Stimulated activated CD8-positive, alpha-beta memory T cell treated with anti-CD3 and anti-CD28 coated beads, Interleukin-15, amount 100 ng/mL, for 4 hours (primary cell): ENCODE data around the gene DNAJC11.
"Not testable (repeated sequence)": the region's sequence is repeated elsewhere in the genome, so short reads cannot be mapped to it uniquely, and the experiment has no call there.

ENCODE experiments used
- DNase-seq, 2 donors: peaks; one replicate each; pipeline ENCODE4 v3.0.0-alpha.2; 2020; ENCODE audit warnings: low read depth in 2 of 2

DNAJC11 gene

DNA sequence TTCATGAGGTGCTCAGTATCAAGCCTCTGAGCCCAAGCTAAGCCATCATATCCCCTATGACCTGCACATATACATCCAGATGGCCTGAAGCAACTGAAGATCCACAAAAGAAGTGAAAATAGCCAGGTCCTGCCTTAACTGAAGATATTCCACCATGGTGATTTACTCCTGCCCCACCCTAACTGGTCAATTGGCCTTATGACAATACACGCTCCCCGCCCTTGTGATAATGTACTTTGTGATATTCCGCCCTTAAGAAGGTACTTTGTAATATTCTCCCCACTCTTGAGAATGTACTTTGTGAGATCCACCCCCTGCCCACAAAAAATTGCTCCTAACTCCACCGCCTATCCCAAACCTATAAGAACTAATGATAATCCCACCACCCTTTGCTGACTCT, 1.7 kb downstream of the DNAJC11 start:
- not testable (repeated sequence) for DNase-seq

GRCh38 chr1:6695868-6696267, 5.7 kb downstream of the DNAJC11 start:
- no peak for DNase-seq

DNA sequence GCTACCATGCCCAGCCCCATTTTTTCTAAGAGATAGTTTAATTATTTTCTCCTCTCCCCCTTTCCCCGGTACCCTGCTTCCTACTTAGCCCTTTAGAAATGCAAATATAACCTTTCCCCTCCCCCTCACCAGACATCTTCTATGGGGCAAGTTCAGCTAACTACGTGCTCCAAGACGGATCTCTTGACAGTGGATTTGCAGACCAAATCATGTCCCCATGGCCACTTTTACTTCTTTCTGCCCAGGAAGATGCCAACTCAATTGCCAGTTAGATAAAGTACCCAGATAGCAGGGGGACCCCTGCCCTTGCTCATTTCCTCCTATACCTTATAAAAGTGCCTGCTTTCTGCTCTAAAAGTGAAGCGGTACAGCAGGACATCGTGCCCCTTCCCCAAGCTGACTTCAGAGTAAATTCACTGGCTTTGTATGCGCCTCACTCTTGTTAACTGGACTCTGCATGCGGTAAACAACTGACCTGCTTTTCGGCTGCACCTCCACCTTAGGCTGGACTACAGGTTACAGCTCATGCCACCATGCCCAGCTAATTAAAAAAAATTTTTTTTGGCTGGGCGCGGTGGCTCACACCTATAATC, 7.4 kb downstream of the DNAJC11 start:
- DNase-seq: no peak

- DNase-seq: no peak
Measured at GRCh38 chr1:6692956-6693355, 8.7 kb downstream of the DNAJC11 start.

- DNase-seq: no peak
Measured at GRCh38 chr1:6691507-6691906, 10.1 kb downstream of the DNAJC11 start.

DNA sequence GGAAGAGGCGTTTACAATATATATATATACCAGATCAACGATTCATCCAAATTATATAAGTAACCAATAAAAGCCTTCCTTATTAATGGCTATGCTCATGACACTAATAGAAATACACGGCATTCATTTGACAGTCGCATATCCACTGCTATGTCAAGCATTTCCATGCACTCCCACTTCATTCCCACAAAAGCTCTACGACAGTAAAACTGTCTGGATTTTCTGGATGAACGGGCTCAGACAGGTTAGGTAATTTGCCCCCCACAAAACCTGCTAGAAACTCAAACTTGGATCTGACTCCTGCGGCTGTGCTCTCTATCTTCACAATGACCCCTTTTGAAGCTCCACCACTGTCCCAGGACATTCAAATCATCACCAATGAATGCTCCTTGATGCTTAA, 11.4 kb downstream of the DNAJC11 start:
- DNase-seq: no peak

DNA sequence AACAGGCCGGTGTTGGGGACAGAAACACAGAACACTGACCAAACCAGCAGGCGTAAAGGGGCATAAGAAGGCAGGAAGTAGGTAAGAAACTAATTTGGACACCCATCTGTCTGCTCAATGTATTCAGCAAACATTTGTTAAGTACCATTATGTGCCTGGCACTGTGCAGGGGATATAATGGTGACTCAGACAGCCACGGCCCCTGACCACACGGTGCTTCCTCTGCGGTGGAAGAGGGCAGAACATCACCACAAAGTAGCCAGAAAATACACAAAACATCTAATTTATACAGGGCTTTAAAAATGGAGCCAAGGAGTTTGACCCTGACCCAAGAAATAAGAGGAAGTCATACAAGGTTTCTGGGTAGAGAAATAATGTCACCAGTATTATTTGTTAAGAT, 12.9 kb downstream of the DNAJC11 start:
- no peak for DNase-seq

DNA sequence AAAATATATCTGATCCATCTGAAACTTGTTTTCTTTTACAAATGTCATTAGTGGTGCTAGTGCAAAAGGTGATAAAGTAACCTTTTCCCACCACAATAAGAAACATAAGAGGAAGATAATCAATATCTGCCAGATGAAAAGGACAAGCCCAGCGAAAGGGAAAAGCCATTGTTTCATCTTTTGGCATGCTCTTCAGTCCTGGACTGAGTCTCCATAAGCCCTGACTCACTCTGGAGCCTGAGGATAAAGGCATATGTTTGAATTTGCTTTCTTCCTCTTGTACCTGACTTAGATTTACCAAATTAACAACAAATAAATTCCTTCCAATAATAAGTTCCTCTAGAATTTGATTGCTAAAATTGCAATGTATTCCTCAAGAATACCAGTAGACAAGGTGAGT, 13.6 kb downstream of the DNAJC11 start:
- DNase-seq: no peak

GRCh38 chr1:6686294-6686693, 15.3 kb downstream of the DNAJC11 start:
- no peak for DNase-seq

GRCh38 chr1:6685381-6685780, 16.2 kb downstream of the DNAJC11 start:
- no peak for DNase-seq

DNA sequence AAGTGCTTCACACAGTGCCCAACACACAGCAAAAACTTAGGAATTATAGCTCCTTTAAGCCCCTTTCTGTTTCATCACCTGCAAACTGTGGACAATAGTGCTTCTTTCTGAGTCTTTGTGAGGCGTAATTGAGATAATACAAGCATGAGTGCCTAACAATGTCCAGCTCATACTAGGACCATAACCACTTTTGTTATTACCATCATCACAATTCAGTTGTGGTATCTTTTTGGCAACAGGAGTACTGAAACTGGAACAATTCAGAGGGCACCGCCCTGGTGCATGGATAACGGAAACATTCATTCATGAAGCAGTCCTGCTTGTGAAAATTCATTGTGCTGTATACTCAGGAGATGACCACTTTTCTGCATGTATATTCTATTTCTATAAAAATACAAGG, 18.2 kb downstream of the DNAJC11 start:
- DNase-seq: no peak

DNA sequence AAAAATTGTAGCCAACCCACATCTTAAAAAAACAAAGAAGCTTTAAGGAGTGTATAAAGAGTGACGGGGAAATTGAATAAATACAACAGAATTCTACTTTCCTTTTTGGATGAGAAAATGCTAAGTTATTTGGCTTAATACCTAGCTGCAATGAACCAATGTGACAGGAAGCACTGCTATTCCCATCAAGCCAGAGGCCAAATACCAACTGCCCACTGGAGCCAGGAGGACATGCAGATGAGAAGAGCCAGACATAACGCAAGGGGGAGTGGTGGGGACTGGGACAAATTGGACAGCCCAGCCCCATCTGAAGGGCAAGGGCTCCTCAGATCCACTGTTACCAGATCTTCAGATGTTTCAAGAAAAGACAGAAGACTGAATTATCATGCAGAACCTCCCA, 25.7 kb downstream of the DNAJC11 start:
- DNase-seq: no peak

DNA sequence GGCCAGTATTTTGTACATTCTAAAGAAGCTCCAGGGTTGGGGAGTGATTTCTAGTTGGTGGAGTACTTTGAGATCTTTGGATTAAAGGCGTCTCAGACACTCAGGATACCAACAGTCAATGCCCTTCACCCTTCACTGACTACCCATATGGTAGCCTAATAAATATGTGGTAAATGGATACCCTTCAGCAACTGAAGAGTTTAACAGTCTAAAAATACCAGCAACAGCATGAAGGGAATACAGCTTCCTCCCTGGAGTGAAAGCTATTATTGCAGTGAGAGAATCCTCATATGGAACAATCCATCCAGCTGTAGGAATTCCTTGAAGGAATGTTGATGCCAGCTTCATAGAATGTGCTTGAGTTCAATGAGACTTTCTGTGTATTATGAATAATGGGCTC, 26.8 kb downstream of the DNAJC11 start:
- no peak for DNase-seq

GRCh38 chr1:6673816-6674398, 27.7 kb downstream of the DNAJC11 start:
- DNase-seq: no peak

DNA sequence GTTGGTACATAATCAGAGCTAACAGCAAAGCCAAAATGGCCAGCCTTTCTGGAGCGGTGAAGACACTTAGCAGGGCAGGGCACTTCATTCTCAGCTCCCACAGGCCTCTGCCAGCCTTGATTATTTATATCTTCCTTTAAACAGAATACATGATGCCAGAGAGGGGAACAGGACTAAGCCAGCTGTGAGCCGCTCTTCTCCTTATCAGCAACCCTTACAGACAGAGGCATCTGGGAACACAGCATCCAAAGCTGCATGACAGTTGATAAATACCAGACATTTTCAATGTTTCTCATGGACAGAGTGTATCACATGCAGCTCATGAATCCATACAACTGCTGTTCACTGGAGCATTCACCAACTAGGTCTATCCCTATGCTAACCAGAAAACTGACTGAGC, 29.1 kb downstream of the DNAJC11 start:
- no peak for DNase-seq

DNA sequence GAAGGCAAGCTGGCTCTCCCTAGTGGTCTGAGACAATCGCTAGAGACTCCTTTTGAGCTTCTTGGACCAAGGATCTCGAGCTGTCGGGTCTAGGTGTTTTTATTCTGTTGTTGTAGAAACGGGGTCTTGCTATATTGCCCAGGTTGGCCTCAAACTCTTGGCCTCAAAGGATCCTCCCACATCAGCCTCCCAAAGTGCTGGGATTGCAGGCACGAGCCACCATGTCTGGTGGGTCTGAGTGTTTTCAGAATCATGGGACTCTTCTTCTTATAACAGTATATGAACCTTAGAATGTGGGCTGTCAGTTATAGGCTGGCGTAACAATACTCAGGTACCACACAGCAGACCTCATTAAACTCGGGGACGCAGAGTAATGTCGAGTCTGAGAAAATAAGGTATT, 33.1 kb downstream of the DNAJC11 start:
- DNase-seq: no peak

DNA sequence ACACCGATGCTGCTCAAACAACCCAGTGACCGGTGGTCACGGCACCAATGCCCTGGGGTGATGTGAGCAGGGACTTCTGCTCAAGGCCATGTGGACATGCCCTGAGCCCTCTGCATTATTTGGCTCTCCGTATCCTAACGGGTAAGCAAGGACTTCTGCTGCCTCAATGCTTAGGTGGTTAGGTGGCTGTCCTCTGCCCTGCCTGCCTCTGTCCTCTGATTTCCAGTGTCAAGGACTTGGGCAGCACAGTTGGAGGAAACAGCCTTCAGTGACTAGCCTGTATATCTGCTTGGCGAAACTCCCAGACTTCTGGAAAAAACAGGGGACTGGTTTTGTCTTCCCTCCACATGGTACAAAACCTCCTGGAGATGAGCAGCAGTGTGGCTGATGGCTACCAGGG, 34.5 kb downstream of the DNAJC11 start:
- no peak for DNase-seq

DNA sequence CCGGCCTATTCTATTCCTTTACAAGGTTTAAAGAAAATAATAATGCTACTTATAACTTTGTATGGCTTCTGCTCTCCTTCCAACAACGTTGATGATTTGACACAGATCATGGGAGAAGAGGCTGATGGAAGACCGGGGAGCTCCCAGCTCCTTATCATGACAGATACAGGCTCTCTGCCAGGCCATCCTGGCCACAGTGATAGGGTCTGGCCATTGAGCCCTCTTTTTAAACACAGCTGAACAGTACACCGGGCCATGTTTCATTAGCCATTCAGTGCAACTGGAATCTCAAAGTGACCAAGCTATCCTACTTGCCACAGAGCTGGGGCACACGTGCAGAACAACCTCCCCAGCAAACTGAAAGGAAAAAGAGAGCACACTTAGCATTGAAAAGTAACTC, 34.9 kb downstream of the DNAJC11 start:
- DNase-seq: no peak

DNA sequence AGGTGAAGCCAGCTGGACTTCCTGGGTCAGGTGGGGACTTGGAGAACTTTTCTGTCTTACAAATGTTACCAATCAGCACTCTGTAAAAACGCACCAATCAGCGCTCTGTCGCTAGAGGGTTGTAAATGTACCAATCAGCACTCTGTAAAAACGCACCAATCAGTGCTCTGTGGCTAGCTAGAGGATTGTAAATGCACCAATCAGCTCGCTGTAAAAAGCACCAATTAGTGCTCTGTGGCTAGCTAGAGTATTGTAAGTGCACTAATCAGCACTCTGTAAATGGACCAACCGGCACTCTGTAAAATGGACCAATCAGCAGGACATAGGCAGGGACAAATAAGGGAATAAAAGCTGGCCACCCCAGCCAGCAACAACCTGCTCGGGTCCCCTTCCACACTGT, 39.1 kb downstream of the DNAJC11 start:
- DNase-seq: not testable (repeated sequence)

DNA sequence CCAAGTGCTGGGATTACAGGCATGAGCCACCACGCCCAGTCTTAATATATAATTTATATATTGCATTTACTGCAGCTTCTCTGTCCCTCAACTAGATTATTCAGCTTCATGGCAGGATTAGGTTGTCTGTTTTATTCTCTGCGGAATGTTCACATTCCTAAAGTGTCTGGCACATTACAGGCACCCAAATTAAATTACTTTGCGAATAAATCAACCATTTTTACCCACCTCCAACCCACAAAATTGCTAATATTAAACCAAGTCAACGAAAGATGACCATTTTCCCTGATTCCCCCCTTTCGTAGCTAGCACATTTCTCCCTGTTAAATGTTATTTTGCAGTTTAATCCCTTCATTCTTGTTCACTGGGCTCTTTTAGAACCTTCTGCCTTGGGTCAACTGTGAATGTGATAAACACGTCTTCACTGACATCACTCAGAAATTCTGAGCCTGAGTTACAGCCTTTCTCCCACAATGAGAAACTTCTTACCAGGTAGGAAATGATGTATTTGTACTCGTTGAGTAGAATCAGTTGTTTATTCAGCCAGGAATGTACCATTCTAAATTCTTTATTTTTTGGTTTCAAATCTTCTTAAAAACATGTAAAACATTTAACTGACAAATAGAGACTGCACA, 41.1 kb downstream of the DNAJC11 start:
- DNase-seq: no peak

- no peak for DNase-seq
Measured at GRCh38 chr1:6658359-6659060, 43.1 kb downstream of the DNAJC11 start.

DNA sequence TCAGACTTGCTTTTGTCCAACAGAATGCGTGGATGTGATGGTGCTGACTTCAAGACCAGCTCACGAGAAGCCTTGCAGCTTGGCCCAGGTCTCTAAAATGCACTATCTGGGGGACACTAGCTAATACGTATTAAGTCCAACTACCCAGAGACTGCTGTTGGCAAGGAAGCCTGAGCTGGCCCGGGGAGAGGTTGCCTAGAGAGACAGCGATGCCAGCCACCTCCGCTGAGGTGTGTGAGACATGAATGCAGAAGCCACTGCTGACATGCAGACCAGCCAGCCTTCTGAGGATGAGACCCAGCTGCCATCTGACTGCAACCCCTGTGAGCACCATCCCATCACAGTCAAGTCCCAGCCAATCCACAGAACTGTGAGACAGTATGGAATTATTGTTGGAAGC, 44.5 kb downstream of the DNAJC11 start:
- no peak for DNase-seq
